Muscle of leg (tissue), 11 donors: ENCODE results near the gene ARL16. TPM values are rescaled to one million over a fixed set of nuclear protein-coding genes. Genes with fewer than 3 reads are reported as not detected.

ENCODE experiments used
- DNase-seq: peaks from one replicate; pipeline ENCODE4 v3.0.0; 2013
- H3K27ac ChIP-seq: one replicate; pipeline ENCODE4 v1.5.1; 2013; ENCODE audit warnings: mild to moderate bottlenecking, low read length, control low read depth
- H3K27me3 ChIP-seq: one replicate; pipeline ENCODE4 v1.6.1; 2013; ENCODE audit warnings: low read length; ENCODE audit not compliant: control insufficient read depth, insufficient read depth
- H3K36me3 ChIP-seq: one replicate; pipeline ENCODE4 v1.6.1; 2013; ENCODE audit warnings: low read length; ENCODE audit not compliant: control insufficient read depth, insufficient read depth
- H3K4me1 ChIP-seq: one replicate; pipeline ENCODE4 v1.6.1; 2013; ENCODE audit warnings: low read length; ENCODE audit not compliant: control insufficient read depth, insufficient read depth
- H3K4me3 ChIP-seq: one replicate; pipeline ENCODE4 v1.5.1; 2013; ENCODE audit warnings: low read length, control low read depth
- H3K9me3 ChIP-seq: replicated peaks from 2 replicates; pipeline ENCODE4 v1.6.1; 2013; ENCODE audit warnings: low read depth, low read length; ENCODE audit not compliant: control insufficient read depth
- WGBS: methylation state at CpG from one replicate; pipeline ENCODE4 v1.1.5; 2013; ENCODE audit warnings: missing lambda C conversion rate; ENCODE audit not compliant: insufficient coverage; 5-methylcytosine and 5-hydroxymethylcytosine counted together
- polyA plus RNA-seq, 8 donors: library from polyadenylated mRNA; unstranded; fragments of 120-200 nt; gene quantifications; one replicate each; pipeline versions ENCODE4 v1.2.1 to v1.2.3, GENCODE V29; 2013; ENCODE audit warnings: inconsistent platforms in 1 of 8, low replicate concordance in 1 of 8; ENCODE audit not compliant: insufficient read length in 8 of 8, insufficient read depth in 1 of 8
- total RNA-seq: library from RNA; stranded (reverse); fragments of 120-200 nt; gene quantifications from one replicate; pipeline ENCODE4 v1.2.4, GENCODE V29; 2013

The ARL16 gene
- total and polyA plus RNA-seq, 9 donors, result 25.1 to 36.8 (median 31.2) TPM

DNA sequence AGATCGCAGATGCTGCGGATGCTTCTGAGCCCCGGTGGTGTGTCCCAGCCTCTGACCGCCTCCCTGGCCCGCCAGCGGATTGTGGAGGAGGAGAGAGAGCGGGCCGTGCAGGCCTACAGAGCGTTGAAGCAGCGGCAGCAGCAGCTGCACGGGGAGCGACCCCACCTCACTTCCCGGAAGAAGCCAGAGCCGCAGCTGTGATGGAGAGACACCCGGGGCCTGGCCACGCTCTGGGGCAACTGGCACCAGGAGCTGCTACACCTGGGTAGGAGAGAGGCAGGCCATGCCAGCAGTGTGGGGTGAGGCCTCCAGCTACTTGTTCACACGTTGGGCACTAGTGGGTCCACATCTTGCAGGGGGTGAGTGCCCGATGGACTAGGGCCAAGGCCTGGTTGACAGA is 11.1 kb downstream of the ARL16 start:
- Histone ChIP-seq H3K36me3 (peaks cover 62% of the 10 kb centered on the region), H3K27me3 (no peaks in the 10 kb centered on the region), H3K27ac (no peak overlapping the region), H3K4me1 (peaks cover 6% of the 10 kb centered on the region), H3K9me3 (no peaks in the 10 kb centered on the region), H3K4me3 (no peak overlapping the region)
- DNase-seq, result no peak
- 72% methylated on average over 15 of the region's 18 CpGs for WGBS

- Histone ChIP-seq H3K9me3 (no peaks in the 10 kb centered on the region), H3K4me3 (no peak overlapping the region), H3K36me3 (peaks cover 54% of the 10 kb centered on the region), H3K27me3 (no peaks in the 10 kb centered on the region), H3K27ac (no peak overlapping the region), H3K4me1 (peaks cover 24% of the 10 kb centered on the region)
- DNase-seq, result no peak
- WGBS, result 78% methylated on average over 15 of the region's 18 CpGs
Observed at GRCh38 chr17:81667754-81668153, 15.8 kb downstream of the ARL16 start.

DNA sequence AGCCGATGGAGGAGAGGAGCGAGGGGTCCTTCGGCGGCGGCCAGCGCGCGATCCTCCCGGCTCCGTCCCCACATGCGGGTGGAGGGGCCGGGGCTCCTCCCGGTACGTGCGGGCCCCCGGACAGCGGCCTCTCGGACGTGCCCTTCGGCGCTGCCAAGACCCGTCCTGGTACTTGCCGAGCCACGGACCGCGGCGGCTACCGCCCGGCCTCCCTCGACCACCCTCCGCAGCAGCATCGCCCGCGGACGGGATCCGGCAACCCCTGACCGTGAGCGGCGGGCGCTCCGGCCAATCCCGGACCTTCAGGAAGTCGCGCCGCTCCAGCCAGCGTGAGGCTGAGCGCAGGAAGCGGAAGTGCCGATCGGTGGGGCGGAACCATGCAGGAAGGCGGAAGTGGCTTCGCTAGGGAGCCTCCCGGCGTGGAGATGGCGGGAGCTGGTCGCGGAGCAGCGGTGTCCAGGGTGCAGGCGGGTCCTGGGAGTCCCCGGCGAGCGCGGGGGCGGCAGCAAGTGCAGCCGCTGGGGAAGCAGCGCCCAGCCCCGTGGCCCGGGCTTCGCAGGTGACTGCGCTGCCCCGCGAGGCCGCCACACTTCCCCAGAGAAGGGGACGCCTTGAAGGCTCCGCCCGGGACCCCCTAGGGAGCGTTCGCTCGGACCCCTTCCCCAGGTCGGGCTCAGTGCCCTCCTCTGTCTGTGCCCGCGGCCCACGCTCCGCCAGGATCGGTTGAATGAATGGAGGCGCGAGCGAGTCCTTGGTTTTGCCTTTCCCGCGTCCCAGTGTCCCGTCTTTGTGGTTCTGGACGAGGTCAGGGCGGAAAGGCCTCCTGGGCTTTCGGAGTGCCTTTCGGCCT is 17.0 kb downstream of the ARL16 start, which contains the start of the genes CCDC137 and OXLD1:
TSS of gene CCDC137 (plus strand) at position 396 of the 850 bp plus-strand sequence. CDS start at position 426, 30 bp downstream.
TSS of gene OXLD1 (minus strand) at position 264 of the 850 bp plus-strand sequence. CDS start at position 236, 28 bp downstream.
- peaks cover 24% of the 10 kb centered on the region for H3K4me1 ChIP-seq
- WGBS, result under 1% methylated on average over 96 of the region's 96 CpGs
- peak within 1 kb of the TSS; percentile 80 for H3K27ac ChIP-seq
- H3K36me3 ChIP-seq, result peaks cover 42% of the 10 kb centered on the region
- H3K9me3 ChIP-seq, result no peaks in the 10 kb centered on the region
- DNase-seq, result peak; percentile 98
- H3K4me3 ChIP-seq, result peak within 1 kb of the TSS; percentile 89
- no peaks in the 10 kb centered on the region for H3K27me3 ChIP-seq

DNA sequence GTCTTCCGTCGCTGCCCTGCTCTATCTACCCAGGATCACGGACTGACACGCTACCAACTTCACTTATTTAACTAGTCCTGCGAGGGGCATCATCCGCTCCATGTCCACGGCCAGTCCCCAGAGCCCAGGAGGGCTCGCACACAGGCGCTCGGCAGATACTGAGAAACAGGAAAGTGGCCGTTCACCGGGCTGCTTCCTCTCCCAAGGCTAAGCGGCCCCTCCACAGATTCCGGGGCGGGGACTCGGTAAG is 17.6 kb downstream of the ARL16 start:
- 0% methylated on average over 15 of the region's 16 CpGs for WGBS
- H3K4me1 ChIP-seq, result peaks cover 24% of the 10 kb centered on the region
- H3K36me3 ChIP-seq, result peaks cover 37% of the 10 kb centered on the region
- H3K4me3 ChIP-seq, result peak overlapping the region; percentile 89
- no peak for DNase-seq
- no peaks in the 10 kb centered on the region for H3K9me3 ChIP-seq
- no peaks in the 10 kb centered on the region for H3K27me3 ChIP-seq
- peak overlapping the region; percentile 80 for H3K27ac ChIP-seq

- Histone ChIP-seq H3K9me3 (no peaks in the 10 kb centered on the region), H3K36me3 (peaks cover 33% of the 10 kb centered on the region), H3K27ac (peak overlapping the region; percentile 80), H3K4me3 (peak overlapping the region; percentile 89), H3K27me3 (no peaks in the 10 kb centered on the region), H3K4me1 (peaks cover 24% of the 10 kb centered on the region)
- 69% methylated on average over 25 of the region's 30 CpGs for WGBS
- no peak for DNase-seq
Observed at GRCh38 chr17:81665205-81666091, 18.1 kb downstream of the ARL16 start.

- Histone ChIP-seq H3K27ac (no peak overlapping the region), H3K36me3 (peaks cover 20% of the 10 kb centered on the region), H3K9me3 (no peaks in the 10 kb centered on the region), H3K27me3 (no peaks in the 10 kb centered on the region), H3K4me3 (no peak overlapping the region), H3K4me1 (peaks cover 24% of the 10 kb centered on the region)
- no peak for DNase-seq
- WGBS, result 79% methylated on average over 4 of the region's 7 CpGs
Observed at GRCh38 chr17:81664051-81664470, 19.5 kb downstream of the ARL16 start.

DNA sequence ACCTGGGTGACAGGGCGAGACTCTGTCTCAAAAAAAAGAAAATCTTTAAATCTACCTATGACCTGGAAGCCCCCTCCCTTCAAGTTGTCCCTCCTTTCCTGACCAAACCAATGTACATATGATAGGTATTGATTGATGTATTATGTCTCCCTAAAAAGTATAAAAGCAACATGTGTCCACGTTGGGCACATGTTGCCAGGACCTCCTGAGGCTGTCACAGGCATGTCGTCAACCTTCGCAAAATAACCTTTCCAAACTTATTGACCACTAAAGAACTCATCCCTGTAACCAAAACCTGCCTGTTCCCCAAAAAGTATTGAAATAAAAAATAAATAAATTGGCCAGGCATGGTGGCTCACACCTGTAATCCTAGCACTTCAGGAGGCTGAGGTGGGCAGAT is 21.6 kb downstream of the ARL16 start:
- WGBS, result 80% methylated on average over 1 of the region's 4 CpGs
- no peaks in the 10 kb centered on the region for H3K27me3 ChIP-seq
- no peak for DNase-seq
- H3K36me3 ChIP-seq, result peaks cover 11% of the 10 kb centered on the region
- no peak overlapping the region for H3K4me3 ChIP-seq
- H3K9me3 ChIP-seq, result no peaks in the 10 kb centered on the region
- peaks cover 15% of the 10 kb centered on the region for H3K4me1 ChIP-seq
- H3K27ac ChIP-seq, result no peak overlapping the region

DNA sequence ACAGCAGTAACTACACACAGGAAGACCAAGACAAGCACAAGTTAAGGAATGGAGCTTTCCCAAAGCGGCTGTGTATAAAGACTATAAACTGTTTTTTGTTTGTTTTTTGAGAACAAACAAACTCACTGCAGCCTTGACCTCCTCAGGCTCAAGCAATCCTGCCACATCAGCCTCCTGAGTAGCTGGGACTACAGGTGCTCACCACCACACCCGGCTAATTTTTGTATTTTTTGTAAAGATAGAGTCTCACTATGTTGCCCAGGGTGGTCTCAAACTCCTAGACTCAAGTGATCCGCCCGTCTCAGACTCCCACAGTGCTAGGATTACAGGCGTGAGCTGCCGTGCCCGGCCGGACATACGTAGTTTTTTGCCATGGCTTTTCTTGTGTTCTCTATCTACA is 23.2 kb downstream of the ARL16 start:
- DNase-seq, result no peak

DNA sequence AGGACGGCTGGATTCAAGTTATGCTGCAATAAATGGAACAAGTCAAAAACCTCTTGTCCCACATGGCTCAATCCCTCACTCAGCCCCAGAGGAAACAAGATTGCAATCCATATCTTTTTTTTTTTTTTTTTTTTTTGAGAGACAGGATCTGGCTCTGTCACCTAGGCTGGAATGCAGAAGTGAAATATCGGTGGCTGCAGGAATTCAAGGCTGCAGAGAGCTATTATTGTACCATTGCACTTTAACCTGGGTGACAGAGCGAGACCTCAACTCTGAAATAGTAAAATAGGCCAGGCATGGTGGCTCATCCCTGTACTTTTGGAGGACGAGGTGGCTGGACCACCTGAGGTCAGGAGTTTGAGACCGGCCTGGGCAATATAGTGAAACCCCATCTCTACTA is 24.6 kb downstream of the ARL16 start:
- no peak for DNase-seq
- no peak overlapping the region for H3K27ac ChIP-seq
- H3K36me3 ChIP-seq, result peaks cover 2% of the 10 kb centered on the region
- no peaks in the 10 kb centered on the region for H3K9me3 ChIP-seq
- H3K27me3 ChIP-seq, result no peaks in the 10 kb centered on the region
- H3K4me1 ChIP-seq, result peaks cover 13% of the 10 kb centered on the region
- 64% methylated on average over 3 of the region's 5 CpGs for WGBS
- no peak overlapping the region for H3K4me3 ChIP-seq

More for the DNA sequence above, 23.2 kb downstream of the ARL16 start:
- H3K4me3 ChIP-seq, result no peak overlapping the region
- peaks cover 11% of the 10 kb centered on the region for H3K36me3 ChIP-seq
- WGBS, result 84% methylated on average over 6 of the region's 9 CpGs
- no peaks in the 10 kb centered on the region for H3K27me3 ChIP-seq
- no peaks in the 10 kb centered on the region for H3K9me3 ChIP-seq
- H3K27ac ChIP-seq, result no peak overlapping the region
- peaks cover 12% of the 10 kb centered on the region for H3K4me1 ChIP-seq

- H3K9me3 ChIP-seq, result no peaks in the 10 kb centered on the region
- 33% methylated on average over 3 of the region's 4 CpGs for WGBS
- H3K27me3 ChIP-seq, result peaks cover 2% of the 10 kb centered on the region
- no peak overlapping the region for H3K4me3 ChIP-seq
- peak; percentile 36 for DNase-seq
- no peaks in the 10 kb centered on the region for H3K36me3 ChIP-seq
- H3K27ac ChIP-seq, result peak overlapping the region; percentile 5
- H3K4me1 ChIP-seq, result peaks cover 19% of the 10 kb centered on the region
Observed at GRCh38 chr17:81656835-81657234, 26.8 kb downstream of the ARL16 start.
